ENCODE results near the gene TOM1L1.

Gene TOM1L1

DNA sequence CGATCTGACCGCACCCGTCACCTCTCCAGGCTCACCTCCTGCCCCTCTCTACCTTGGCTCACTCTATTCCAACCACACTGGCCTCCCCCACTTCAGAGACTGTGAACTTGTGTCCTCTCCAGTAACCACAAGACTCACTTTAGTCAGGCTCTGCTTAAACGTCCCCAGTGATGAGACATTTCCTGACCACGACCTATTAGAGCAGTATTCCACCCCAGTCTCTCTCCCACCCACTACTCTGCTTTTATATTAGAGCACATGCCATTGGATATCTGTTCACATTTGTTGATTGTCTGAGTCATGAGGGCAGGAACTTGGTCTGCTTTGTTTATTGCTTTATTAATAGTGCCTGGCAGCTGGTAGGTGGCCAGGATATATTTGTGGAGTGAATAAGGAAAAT, 47.7 kb downstream of the TOM1L1 start:
- H3K36me3 ChIP-seq (replicated peaks; ENCODE audit: low read depth, low read length), result no peaks in the 10 kb centered on the region
- H3K4me3 ChIP-seq (ENCODE audit: low read length), result no peak overlapping the region
- H3K4me2 ChIP-seq (ENCODE audit: low read length), result no peak overlapping the region
- no peak for TF ChIP-seq EZH2phosphoT487 (IDR thresholded peaks at IDR 0.05; ENCODE audit: low read depth)
- TF ChIP-seq, protein P1, sequence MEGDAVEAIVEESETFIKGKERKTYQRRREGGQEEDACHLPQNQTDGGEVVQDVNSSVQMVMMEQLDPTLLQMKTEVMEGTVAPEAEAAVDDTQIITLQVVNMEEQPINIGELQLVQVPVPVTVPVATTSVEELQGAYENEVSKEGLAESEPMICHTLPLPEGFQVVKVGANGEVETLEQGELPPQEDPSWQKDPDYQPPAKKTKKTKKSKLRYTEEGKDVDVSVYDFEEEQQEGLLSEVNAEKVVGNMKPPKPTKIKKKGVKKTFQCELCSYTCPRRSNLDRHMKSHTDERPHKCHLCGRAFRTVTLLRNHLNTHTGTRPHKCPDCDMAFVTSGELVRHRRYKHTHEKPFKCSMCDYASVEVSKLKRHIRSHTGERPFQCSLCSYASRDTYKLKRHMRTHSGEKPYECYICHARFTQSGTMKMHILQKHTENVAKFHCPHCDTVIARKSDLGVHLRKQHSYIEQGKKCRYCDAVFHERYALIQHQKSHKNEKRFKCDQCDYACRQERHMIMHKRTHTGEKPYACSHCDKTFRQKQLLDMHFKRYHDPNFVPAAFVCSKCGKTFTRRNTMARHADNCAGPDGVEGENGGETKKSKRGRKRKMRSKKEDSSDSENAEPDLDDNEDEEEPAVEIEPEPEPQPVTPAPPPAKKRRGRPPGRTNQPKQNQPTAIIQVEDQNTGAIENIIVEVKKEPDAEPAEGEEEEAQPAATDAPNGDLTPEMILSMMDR (IDR thresholded peaks at IDR 0.05; ENCODE audit: low read depth, low read length), result no peak
- 0 out of 2 replicates have a peak, but pooled peaks cover 3% of the 10 kb centered on the region for H3K27me3 ChIP-seq (ENCODE audit: low read depth, low read length)
- no peaks in the 10 kb centered on the region for H4K20me1 ChIP-seq (ENCODE audit: insufficient read depth, low read length)
- no peaks in the 10 kb centered on the region for H3K9me3 ChIP-seq (ENCODE audit: insufficient read depth, low read length)
- no peak overlapping the region for H3K9ac ChIP-seq (ENCODE audit: low read length)
- no peaks in the 10 kb centered on the region for H3K4me1 ChIP-seq (ENCODE audit: low read length)
- no peaks in the 10 kb centered on the region for H3K79me2 ChIP-seq (ENCODE audit: low read length)
- no peak overlapping the region for H3K27ac ChIP-seq (ENCODE audit: low read length)
- no peak overlapping the region for H2AFZ ChIP-seq (ENCODE audit: low read depth, low read length)

DNA sequence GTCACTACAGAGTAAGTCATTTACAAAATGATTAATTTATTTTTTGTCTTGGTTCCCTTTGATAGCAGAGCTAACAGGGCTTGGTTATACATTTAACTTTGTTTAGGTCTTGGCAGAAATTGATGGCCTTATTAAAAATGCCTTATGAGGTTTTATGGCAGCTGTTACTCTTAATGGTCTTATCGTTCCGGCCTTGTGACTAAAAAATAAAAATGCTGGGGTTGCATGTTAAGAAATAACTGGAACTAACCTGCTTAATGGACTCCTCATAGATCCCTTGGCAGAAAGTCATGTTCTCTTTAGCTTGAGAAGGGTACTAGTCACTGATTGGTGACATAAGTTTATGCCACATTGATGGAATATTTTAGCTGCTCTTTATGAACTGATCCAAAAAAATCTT, 49.5 kb downstream of the TOM1L1 start:
- no peaks in the 10 kb centered on the region for H4K20me1 ChIP-seq (ENCODE audit: insufficient read depth, low read length)
- no peak overlapping the region for H3K4me2 ChIP-seq (ENCODE audit: low read length)
- H3K4me3 ChIP-seq (ENCODE audit: low read length), result no peak overlapping the region
- TF ChIP-seq, protein P1 (IDR thresholded peaks at IDR 0.05; ENCODE audit: low read depth, low read length), result no peak
- TF ChIP-seq EZH2phosphoT487 (IDR thresholded peaks at IDR 0.05; ENCODE audit: low read depth), result no peak
- no peaks in the 10 kb centered on the region for H3K36me3 ChIP-seq (replicated peaks; ENCODE audit: low read depth, low read length)
- no peaks in the 10 kb centered on the region for H3K9me3 ChIP-seq (ENCODE audit: insufficient read depth, low read length)
- H3K4me1 ChIP-seq (ENCODE audit: low read length), result no peaks in the 10 kb centered on the region
- H3K79me2 ChIP-seq (ENCODE audit: low read length), result no peaks in the 10 kb centered on the region
- H2AFZ ChIP-seq (ENCODE audit: low read depth, low read length), result no peak overlapping the region
- no peak overlapping the region for H3K27ac ChIP-seq (ENCODE audit: low read length)
- no peak overlapping the region for H3K9ac ChIP-seq (ENCODE audit: low read length)
- 0 out of 2 replicates have a peak, but pooled peaks cover 3% of the 10 kb centered on the region for H3K27me3 ChIP-seq (ENCODE audit: low read depth, low read length)

DNA sequence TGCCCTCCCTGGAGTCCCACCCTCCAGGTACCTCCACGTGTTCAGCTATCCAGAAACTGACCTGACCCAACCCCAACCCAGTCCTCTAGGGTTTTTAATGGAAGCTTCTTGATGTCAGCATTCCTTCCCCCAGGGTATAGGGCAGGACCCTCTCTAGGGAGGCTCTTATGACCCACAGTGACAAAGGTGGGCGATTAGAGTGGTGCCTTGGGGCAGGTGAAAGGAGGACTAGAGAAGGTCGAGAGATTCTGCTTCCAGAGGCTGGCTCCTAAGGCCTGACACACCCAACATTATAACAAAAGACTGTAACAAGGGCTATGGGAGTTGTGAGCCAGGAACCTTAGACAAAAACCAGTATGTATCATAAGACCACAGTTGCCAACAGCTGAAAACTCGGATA, 50.6 kb downstream of the TOM1L1 start:
- Histone ChIP-seq H3K27ac (ENCODE audit: low read length) (no peak overlapping the region), H3K4me3 (ENCODE audit: low read length) (no peak overlapping the region), H3K27me3 (ENCODE audit: low read depth, low read length) (0 out of 2 replicates have a peak, but pooled peaks cover 1% of the 10 kb centered on the region), H3K4me2 (ENCODE audit: low read length) (no peak overlapping the region), H3K9me3 (ENCODE audit: insufficient read depth, low read length) (no peaks in the 10 kb centered on the region), H3K4me1 (ENCODE audit: low read length) (no peaks in the 10 kb centered on the region), H2AFZ (ENCODE audit: low read depth, low read length) (no peak overlapping the region), H3K36me3 (replicated peaks; ENCODE audit: low read depth, low read length) (no peaks in the 10 kb centered on the region), H3K79me2 (ENCODE audit: low read length) (no peaks in the 10 kb centered on the region), H3K9ac (ENCODE audit: low read length) (no peak overlapping the region), H4K20me1 (ENCODE audit: insufficient read depth, low read length) (no peaks in the 10 kb centered on the region)
- no peak for TF ChIP-seq EZH2phosphoT487 (IDR thresholded peaks at IDR 0.05; ENCODE audit: low read depth)
- TF ChIP-seq, protein P1 (IDR thresholded peaks at IDR 0.05; ENCODE audit: low read depth, low read length), result no peak

DNA sequence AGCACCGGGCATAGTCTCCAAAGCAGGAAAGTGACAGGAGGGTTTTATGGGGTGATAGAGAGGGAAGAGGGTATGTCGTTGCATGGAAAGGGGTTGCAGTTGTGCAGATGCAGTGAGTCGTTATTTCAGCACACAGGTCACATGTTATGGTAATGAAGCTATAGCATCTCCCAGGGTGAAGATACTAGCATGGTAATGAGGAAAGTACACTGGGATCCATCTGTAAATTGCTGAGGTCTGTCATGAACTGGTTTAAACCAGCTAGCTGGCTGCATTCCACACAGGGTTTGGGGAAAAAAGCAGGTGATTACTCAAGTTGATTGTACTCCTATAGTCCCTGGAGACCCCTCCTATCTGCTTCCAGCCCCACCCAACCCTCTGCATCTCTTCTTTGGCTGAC, 56.1 kb downstream of the TOM1L1 start:
- H3K9ac ChIP-seq (ENCODE audit: low read length), result no peak overlapping the region
- H3K79me2 ChIP-seq (ENCODE audit: low read length), result no peaks in the 10 kb centered on the region
- peaks cover 22% of the 10 kb centered on the region for H3K36me3 ChIP-seq (replicated peaks; ENCODE audit: low read depth, low read length)
- H3K4me2 ChIP-seq (ENCODE audit: low read length), result no peak overlapping the region
- no peak overlapping the region for H2AFZ ChIP-seq (ENCODE audit: low read depth, low read length)
- no peak overlapping the region for H3K4me3 ChIP-seq (ENCODE audit: low read length)
- H4K20me1 ChIP-seq (ENCODE audit: insufficient read depth, low read length), result no peaks in the 10 kb centered on the region
- no peaks in the 10 kb centered on the region for H3K27me3 ChIP-seq (ENCODE audit: low read depth, low read length)
- H3K27ac ChIP-seq (ENCODE audit: low read length), result no peak overlapping the region
- H3K9me3 ChIP-seq (ENCODE audit: insufficient read depth, low read length), result no peaks in the 10 kb centered on the region
- TF ChIP-seq, protein P1 (IDR thresholded peaks at IDR 0.05; ENCODE audit: low read depth, low read length), result no peak
- TF ChIP-seq EZH2phosphoT487 (IDR thresholded peaks at IDR 0.05; ENCODE audit: low read depth), result no peak
- no peaks in the 10 kb centered on the region for H3K4me1 ChIP-seq (ENCODE audit: low read length)
